Prostate gland (tissue), 2 donors: ENCODE results near the gene DEXI.

Experiments used
- POLR2A ChIP-seq: fragments of 450-650 bp; IDR thresholded peaks from one replicate; pipeline ENCODE4 v1.6.1; 2016; ENCODE audit warnings: antibody characterized with exemption, mild to moderate bottlenecking
- POLR2AphosphoS5 ChIP-seq: sonication (generic); formaldehyde crosslinking; IDR thresholded peaks from one replicate; pipeline ENCODE4 v1.6.1; 2017; ENCODE audit warnings: antibody characterized with exemption
- TF ChIP-seq, protein P1 (sequence below), 4 experiments: fragments of 200-600 bp in 2 of 4; fragments of 450-650 bp in 2 of 4; sonication (generic) in 2 of 4; IDR thresholded peaks; 1 replicate in 3 of 4; 2 replicates in 1 of 4; pipeline ENCODE4 v1.5.1; 2016 to 2019; ENCODE audit warnings: antibody characterized with exemption in 4 of 4, mild to moderate bottlenecking in 2 of 4, moderate library complexity in 2 of 4

DNA sequence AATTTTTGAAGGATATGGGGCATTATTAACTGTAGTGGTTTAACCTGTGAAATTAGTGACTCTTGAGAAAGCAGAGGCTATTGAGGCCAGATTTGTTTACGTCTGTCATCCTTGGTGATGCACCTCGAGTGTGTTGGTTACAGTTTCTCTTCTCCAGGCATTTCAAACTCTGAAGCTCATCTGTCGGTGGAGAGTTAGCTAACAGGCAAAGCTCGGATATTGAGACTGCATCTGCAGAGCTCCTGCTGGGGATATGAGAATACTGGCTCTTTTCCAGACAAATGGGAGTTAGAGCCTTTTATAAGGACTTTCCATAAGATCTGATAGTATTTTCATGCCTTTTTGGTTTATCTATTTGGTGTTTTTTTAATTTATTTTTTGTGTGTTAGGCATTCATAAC, 8.8 kb upstream of the DEXI start:
- TF ChIP-seq POLR2AphosphoS5 (no peak), POLR2A (no peak)
- TF ChIP-seq, protein P1, sequence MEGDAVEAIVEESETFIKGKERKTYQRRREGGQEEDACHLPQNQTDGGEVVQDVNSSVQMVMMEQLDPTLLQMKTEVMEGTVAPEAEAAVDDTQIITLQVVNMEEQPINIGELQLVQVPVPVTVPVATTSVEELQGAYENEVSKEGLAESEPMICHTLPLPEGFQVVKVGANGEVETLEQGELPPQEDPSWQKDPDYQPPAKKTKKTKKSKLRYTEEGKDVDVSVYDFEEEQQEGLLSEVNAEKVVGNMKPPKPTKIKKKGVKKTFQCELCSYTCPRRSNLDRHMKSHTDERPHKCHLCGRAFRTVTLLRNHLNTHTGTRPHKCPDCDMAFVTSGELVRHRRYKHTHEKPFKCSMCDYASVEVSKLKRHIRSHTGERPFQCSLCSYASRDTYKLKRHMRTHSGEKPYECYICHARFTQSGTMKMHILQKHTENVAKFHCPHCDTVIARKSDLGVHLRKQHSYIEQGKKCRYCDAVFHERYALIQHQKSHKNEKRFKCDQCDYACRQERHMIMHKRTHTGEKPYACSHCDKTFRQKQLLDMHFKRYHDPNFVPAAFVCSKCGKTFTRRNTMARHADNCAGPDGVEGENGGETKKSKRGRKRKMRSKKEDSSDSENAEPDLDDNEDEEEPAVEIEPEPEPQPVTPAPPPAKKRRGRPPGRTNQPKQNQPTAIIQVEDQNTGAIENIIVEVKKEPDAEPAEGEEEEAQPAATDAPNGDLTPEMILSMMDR (IDR thresholded peaks at IDR 0.05), result no peak
